GM21737 (cell line): Measurements from ENCODE around the gene KIF6.
"Not testable (repeated sequence)": the region's sequence is repeated elsewhere in the genome, so short reads cannot be mapped to it uniquely, and the experiment has no call there.

Experiments used
- ATAC-seq: cut with Tn5 transposase; IDR thresholded peaks from one replicate; pipeline ENCODE4 v1.9.1; 2021; ENCODE audit warnings: mild to moderate bottlenecking, moderate library complexity; ENCODE audit not compliant: unreplicated experiment

KIF6 gene

GRCh38 chr6:39723350-39723749, 1.9 kb downstream of the KIF6 start:
- ATAC-seq = not testable (repeated sequence)

- ATAC-seq = no peak
These were observed 10.4 kb downstream of the KIF6 start for GRCh38 chr6:39714802-39715201.

DNA sequence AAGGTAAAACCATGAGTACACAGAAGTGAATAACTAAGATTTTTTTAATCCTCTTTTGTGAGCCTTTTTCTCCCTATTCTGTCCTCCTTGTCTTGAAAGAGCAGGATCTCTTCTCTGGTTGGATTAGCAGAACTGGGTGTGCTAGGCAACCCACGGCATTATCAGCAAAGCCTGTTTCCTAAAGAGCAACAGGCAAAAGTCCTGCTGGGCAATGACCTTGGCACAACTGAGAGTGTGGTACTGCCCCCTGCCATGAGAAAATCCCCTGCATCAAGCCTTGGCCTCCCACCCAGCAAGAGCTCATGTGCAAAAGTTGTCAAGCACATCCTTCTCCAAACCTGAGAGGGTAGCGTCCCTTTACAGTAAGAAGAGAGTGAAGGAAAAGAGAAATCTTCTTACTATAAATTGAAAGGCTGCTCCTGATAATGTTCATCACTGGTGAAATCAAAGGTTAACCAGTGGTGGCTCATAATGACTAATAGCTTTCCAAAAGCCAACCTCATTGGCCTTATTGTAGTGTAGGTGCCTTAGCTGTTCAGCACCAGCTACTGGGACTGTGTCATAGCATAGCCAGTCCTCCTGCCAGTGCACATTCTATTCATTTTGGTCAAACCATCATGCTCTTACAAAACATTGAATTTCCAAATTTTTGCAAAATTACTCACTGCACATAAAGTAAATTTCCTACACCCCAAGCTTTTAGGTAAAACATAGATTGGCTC, 17.1 kb downstream of the KIF6 start:
- no peak for ATAC-seq

DNA sequence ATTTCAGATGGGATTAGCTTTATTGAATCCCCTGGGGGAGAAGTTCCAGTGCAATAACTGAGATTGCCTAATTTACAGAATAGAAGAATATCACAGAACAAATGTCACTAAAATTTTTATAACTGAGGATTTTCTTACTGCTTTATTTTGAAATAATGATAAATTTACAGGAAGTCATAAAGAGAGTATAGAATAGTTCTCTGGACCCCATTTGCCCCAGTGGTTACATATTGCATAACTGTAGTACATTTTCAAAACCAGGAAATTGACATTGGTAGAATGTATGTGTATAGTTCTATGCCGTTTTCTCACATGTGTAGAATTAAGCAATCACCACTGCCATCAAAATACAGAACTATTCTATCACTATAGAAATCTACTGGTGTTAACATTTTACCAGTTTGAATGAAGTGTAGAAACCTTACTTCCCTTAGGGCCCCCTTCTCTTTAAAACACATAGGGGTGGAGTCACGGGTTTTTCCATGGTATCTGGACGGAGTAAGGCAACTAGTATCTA, 18.3 kb downstream of the KIF6 start:
- no peak for ATAC-seq

GRCh38 chr6:39702265-39702664, 22.9 kb downstream of the KIF6 start:
- no peak for ATAC-seq

DNA sequence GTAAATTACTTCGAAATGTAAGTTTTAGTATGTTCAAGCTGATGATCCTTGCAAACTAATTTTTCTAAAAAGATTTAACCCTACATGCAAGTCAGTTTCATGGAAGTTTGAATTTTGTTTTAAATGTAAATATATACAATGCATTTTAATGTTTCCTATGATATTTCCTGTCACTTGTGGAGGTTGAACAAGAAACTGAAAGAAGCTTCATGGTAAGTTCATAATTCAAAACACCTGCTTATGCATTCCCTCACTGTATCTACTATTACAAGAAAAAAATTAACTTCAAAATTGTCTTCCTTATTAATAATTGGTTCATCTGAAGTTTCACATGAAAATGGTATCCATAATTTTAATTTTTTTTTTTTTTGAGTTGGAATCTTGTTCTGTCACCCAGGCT, 24.8 kb downstream of the KIF6 start:
- no peak for ATAC-seq

DNA sequence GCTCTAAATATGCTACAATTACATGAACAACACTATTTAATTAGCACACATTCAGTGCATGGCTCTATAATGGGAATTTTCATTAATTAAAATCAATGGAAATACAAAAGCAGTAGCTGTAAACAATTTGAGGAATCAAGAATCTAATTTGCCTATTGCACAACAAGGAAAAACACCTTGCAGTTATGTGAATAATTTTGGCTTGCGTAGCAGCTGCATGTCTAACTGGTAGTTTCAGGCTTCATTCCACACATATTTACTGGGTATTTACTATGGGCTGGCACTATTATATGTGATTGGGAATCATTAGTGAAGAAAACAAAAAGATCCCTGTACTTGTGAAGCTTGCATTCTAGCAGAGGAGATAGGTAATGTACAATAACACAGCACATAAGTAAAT, 26.4 kb downstream of the KIF6 start:
- no peak for ATAC-seq

- no peak for ATAC-seq
These were observed 28.0 kb downstream of the KIF6 start for GRCh38 chr6:39696986-39697788.

DNA sequence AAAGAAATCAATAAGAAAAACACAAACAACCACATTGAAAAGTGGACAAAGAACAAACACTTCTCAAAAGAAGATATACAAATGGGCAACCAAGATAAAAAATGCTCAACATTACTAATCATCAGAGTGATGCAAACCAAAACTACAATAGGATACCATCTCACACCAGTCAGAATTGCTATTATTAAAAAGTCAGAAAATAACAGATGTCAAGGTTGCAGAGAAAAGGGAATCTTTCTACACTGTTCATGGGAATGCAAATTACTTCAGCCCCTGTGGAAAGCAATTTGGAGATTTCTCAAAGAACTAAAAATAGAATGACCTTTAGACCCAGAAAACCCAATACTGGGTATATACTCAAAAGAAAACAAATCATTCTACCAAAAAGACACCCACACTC, 29.8 kb downstream of the KIF6 start:
- no peak for ATAC-seq

DNA sequence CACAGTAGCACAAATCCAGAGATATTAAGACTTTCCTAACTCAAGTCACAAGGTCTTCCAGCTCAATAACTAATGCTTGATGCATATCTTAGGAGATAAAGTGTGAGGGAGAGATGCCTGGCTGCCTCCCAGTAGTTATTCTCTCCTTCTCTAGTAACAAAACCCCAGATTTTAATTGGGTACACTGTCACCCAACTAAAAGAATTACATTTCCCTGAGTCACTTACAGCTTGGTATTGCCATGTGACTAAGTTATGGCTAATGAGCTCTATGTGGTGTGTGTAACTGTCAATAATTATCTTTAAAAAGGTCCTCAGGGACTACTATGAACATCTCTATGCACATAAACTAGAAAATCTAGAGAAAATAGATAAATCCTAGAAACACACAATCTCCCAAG, 32.0 kb downstream of the KIF6 start:
- no peak for ATAC-seq

- ATAC-seq = no peak
These were observed 36.7 kb downstream of the KIF6 start for GRCh38 chr6:39688494-39688893.

GRCh38 chr6:39686976-39687375, 38.2 kb downstream of the KIF6 start:
- ATAC-seq = no peak

DNA sequence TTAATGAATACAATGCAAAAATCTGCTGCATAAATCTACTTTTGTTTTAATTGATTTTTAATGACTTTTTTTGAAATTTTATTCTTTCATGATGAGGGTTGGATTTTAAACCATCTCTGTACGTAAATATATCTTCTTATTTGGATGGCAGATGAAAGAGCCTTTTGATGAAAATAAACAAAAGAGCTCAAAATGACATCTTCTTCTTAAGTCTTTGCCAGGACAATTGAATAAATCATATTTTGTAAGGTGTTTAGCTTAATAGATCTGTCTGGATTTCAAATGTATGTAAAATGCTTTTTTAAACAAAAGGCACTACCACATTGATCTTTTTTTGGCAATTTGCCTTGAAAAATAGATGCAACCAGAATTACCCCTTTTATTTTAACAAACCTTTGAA, 39.3 kb downstream of the KIF6 start:
- ATAC-seq = no peak

DNA sequence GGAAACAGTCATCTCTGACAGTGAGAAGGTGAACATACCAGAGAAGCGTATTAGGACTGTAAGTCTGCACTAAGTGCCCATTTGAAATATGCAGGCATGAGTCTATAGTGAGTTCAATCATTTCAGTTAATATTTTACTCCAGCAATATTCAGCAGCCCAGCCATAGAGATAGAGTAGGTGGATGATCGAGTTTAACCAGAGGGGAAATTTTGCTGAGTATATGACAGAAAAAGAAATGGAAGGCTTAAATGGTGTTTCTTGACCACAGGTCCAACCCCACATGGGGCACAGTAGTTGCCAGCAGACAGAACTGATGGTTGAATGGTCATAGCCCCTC, 39.8 kb downstream of the KIF6 start:
- no peak for ATAC-seq

GRCh38 chr6:39684790-39685488, 40.3 kb downstream of the KIF6 start:
- no peak for ATAC-seq

- no peak for ATAC-seq
These were observed 43.5 kb downstream of the KIF6 start for GRCh38 chr6:39681674-39682121.

- ATAC-seq = no peak
These were observed 46.3 kb downstream of the KIF6 start for GRCh38 chr6:39678914-39679313.

- not testable (repeated sequence) for ATAC-seq
These were observed 47.9 kb downstream of the KIF6 start for GRCh38 chr6:39677318-39677717.

GRCh38 chr6:39670519-39670918, 54.7 kb downstream of the KIF6 start:
- no peak for ATAC-seq

DNA sequence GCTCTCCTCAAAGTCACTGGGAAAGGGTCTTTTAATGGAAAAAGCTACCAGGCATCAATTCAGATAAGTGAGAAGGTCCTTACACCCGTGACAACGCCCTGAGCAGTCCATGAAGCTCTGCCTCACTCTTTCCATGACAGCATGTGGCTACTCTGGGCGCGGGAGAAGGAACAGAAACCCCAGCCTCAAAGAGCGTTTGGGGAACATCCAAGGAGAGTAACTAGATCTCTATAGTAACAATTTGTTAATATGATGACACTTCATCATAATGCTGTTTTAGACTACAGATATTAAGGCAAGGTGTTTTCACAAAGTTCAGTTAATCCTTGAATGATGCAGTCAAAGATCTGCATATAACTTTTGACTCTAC, 55.2 kb downstream of the KIF6 start:
- no peak for ATAC-seq

GRCh38 chr6:39669207-39669972, 55.8 kb downstream of the KIF6 start:
- ATAC-seq = no peak
